WTC11 (cell line): ENCODE measurements around the gene BICC1. TPM values are rescaled to one million over a fixed set of nuclear protein-coding genes. Genes with fewer than 3 reads are reported as not detected.

Experiments
- ATAC-seq: fragments of 200-7000 bp; cut with Tn5 transposase; 2 replicates; pipeline ENCODE4 v1.10.0; 2021; ENCODE audit warnings: mild to moderate bottlenecking, moderate library complexity
- CTCF ChIA-PET: fragments of 300-600 bp; sonication (Branson Sonifier 250); formaldehyde crosslinking; loops from one replicate; lab custom pipeline; 2021; ENCODE audit warnings: antibody characterized with exemption; lab: Charles Lee
- POLR2A ChIA-PET: fragments of 350-600 bp; sonication (Branson Sonifier 250); formaldehyde crosslinking; loops from one replicate; lab custom pipeline; 2021; ENCODE audit warnings: antibody characterized with exemption; lab: Charles Lee
- DNase-seq: peaks from one replicate; pipeline ENCODE4 v3.0.0; 2021; ENCODE audit warnings: low spot score
- H3K27ac Mint-ChIP-seq: 2 replicates; pipeline ENCODE4 v1.8.0; 2021; ENCODE audit warnings: mixed read lengths
- H3K27me3 Mint-ChIP-seq: 2 replicates; pipeline ENCODE4 v1.8.0; 2021; ENCODE audit warnings: low read depth, mild to moderate bottlenecking, moderate library complexity, mixed read lengths
- H3K36me3 Mint-ChIP-seq: 2 replicates; pipeline ENCODE4 v1.8.0; 2021; ENCODE audit warnings: mixed read lengths
- H3K4me1 Mint-ChIP-seq: 2 replicates; pipeline ENCODE4 v1.8.0; 2022; ENCODE audit warnings: mixed read lengths
- H3K4me3 Mint-ChIP-seq: 2 replicates; pipeline ENCODE4 v1.8.0; 2021; ENCODE audit warnings: mild to moderate bottlenecking, moderate library complexity, mixed read lengths
- H3K9me3 Mint-ChIP-seq: 2 replicates; pipeline ENCODE4 v1.8.0; 2021; ENCODE audit warnings: mixed read lengths
- CREB1 ChIP-seq: sonication (generic); formaldehyde crosslinking; IDR thresholded peaks from 2 replicates; pipeline ENCODE4 v1.8.0; 2023; ENCODE audit warnings: mild to moderate bottlenecking, missing genetic modification reagents
- E2F5 ChIP-seq: sonication (generic); formaldehyde crosslinking; IDR thresholded peaks from 2 replicates; pipeline ENCODE4 v1.8.1; 2022; ENCODE audit warnings: mild to moderate bottlenecking, moderate library complexity, missing genetic modification reagents
- ELF4 ChIP-seq: sonication (generic); formaldehyde crosslinking; IDR thresholded peaks from 2 replicates; pipeline ENCODE4 v1.8.1; 2022; ENCODE audit warnings: low read depth, mild to moderate bottlenecking, moderate library complexity, missing genetic modification reagents
- ESRRA ChIP-seq: sonication (generic); formaldehyde crosslinking; IDR thresholded peaks from 2 replicates; pipeline ENCODE4 v1.8.1; 2022; ENCODE audit warnings: mild to moderate bottlenecking, missing genetic modification reagents, borderline replicate concordance
- FOXK1 ChIP-seq: sonication (generic); formaldehyde crosslinking; IDR thresholded peaks from 2 replicates; pipeline ENCODE4 v1.8.0; 2022; ENCODE audit warnings: mild to moderate bottlenecking, moderate library complexity, missing genetic modification reagents
- FOXP1 ChIP-seq: sonication (generic); formaldehyde crosslinking; IDR thresholded peaks from 2 replicates; pipeline ENCODE4 v1.8.0; 2022; ENCODE audit warnings: missing genetic modification reagents, mild to moderate bottlenecking, moderate library complexity, borderline replicate concordance
- MYBL2 ChIP-seq: sonication (generic); formaldehyde crosslinking; IDR thresholded peaks from 2 replicates; pipeline ENCODE4 v1.8.1; 2023; ENCODE audit warnings: mild to moderate bottlenecking, moderate library complexity, missing genetic modification reagents
- NFATC4 ChIP-seq: fragments of 250-450 bp; sonication (Bioruptor Pico); IDR thresholded peaks from 2 replicates; pipeline ENCODE4 v1.9.0; 2021; ENCODE audit warnings: mild to moderate bottlenecking
- NR2C2 ChIP-seq: sonication (generic); formaldehyde crosslinking; IDR thresholded peaks from 2 replicates; pipeline ENCODE4 v1.8.0; 2022; ENCODE audit warnings: mild to moderate bottlenecking, missing genetic modification reagents
- NR3C1 ChIP-seq: sonication (generic); formaldehyde crosslinking; conservative IDR thresholded peaks from 2 replicates; pipeline ENCODE4 v1.8.1; 2023; ENCODE audit warnings: low read depth, mild to moderate bottlenecking, missing genetic modification reagents
- OVOL2 ChIP-seq: fragments of 250-450 bp; sonication (Bioruptor Pico); IDR thresholded peaks from 2 replicates; pipeline ENCODE4 v1.9.0; 2021; ENCODE audit warnings: mild to moderate bottlenecking, borderline replicate concordance
- SMAD3 ChIP-seq: sonication (generic); formaldehyde crosslinking; IDR thresholded peaks from 2 replicates; pipeline ENCODE4 v1.8.0; 2022; ENCODE audit warnings: missing genetic modification reagents, mild to moderate bottlenecking, borderline replicate concordance
- SMAD4 ChIP-seq: sonication (generic); formaldehyde crosslinking; IDR thresholded peaks from 2 replicates; pipeline ENCODE4 v1.8.0; 2022; ENCODE audit warnings: mild to moderate bottlenecking, missing genetic modification reagents
- TCF7 ChIP-seq: sonication (generic); formaldehyde crosslinking; IDR thresholded peaks from 2 replicates; pipeline ENCODE4 v1.8.0; 2022; ENCODE audit warnings: mild to moderate bottlenecking, low read depth, missing genetic modification reagents, moderate library complexity
- TEAD1 ChIP-seq: sonication (generic); formaldehyde crosslinking; IDR thresholded peaks from 2 replicates; pipeline ENCODE4 v1.8.0; 2022; ENCODE audit warnings: mild to moderate bottlenecking, missing genetic modification reagents
- TEAD4 ChIP-seq: sonication (generic); formaldehyde crosslinking; IDR thresholded peaks from 2 replicates; pipeline ENCODE4 v1.8.0; 2022; ENCODE audit warnings: mild to moderate bottlenecking, missing genetic modification reagents
- ZNF121 ChIP-seq: sonication (generic); formaldehyde crosslinking; IDR thresholded peaks from 2 replicates; pipeline ENCODE4 v1.8.0; 2023; ENCODE audit warnings: missing genetic modification reagents
- ZNF423 ChIP-seq: fragments of 250-450 bp; sonication (Bioruptor Pico); IDR thresholded peaks from 2 replicates; pipeline ENCODE4 v2.1.2; 2022; ENCODE audit warnings: mild to moderate bottlenecking, moderate library complexity
- total RNA-seq: library from RNA; stranded (reverse); gene quantifications from 3 replicates; pipeline ENCODE4 v1.2.3, GENCODE V29; 2021
- TF ChIP-seq, protein P1 (sequence below): sonication (generic); formaldehyde crosslinking; IDR thresholded peaks from 2 replicates; pipeline ENCODE4 v1.8.0; 2022; ENCODE audit warnings: mild to moderate bottlenecking, missing genetic modification reagents
- TF ChIP-seq, protein P2 (sequence below): sonication (generic); formaldehyde crosslinking; IDR thresholded peaks from 2 replicates; pipeline ENCODE4 v1.8.0; 2022; ENCODE audit warnings: mild to moderate bottlenecking, missing genetic modification reagents

Gene BICC1
- total RNA-seq, 1 experiment from 2014 or later: 0.61 TPM

DNA sequence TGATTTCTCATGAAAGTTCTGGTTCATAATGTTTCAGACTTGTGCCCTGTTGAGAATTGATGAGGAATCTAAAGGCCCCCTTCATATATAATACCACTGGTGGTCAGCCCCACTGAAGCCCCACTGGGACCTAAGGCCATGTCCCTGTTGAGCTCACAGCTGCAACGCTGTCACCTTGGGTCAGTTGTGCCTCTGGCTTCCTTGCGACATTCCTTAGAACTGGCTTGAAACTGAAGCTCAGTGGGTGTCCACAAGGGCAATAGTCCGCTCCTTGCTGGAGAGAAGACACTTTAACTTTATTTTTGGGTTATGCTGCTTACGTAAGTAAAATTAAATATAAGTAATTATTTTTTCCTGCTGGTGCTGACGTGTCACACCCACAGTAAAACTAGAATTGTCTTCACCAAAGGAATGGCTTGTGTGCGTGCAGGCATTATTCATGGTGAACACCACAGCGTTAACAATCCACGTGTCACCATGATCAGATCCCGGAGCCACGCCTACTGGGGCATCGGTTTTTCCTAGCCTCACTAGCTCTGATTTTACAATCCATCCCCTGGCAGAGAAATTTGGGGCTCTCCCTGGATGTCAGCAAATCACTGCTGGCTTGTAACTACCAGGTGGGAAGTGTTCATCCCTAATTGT is 66.5 kb downstream of the BICC1 start:
- Mint-ChIP-seq H3K4me1 (peaks cover 11% of the 10 kb centered on the region), H3K27ac (no peak overlapping the region), H3K4me3 (no peak overlapping the region), H3K36me3 (peaks cover 11% of the 10 kb centered on the region), H3K9me3 (peaks cover 24% of the 10 kb centered on the region), H3K27me3 (no peaks in the 10 kb centered on the region; the same call in 1 of the 2 replicates)
- ATAC-seq (peak; percentile 71), DNase-seq (no peak)
- CTCF ChIA-PET: interaction anchor here (1.2 kb wide), 1 partner anchor 10 kb away, joined by 3 read pairs; no protein-coding TSS in a partner anchor
- TF ChIP-seq FOXP1: no peak
- TF ChIP-seq ZNF423 (CRISPR knock-in tag): no peak
- no peak for TF ChIP-seq SMAD3 (CRISPR knock-in tag)
- no peak for TF ChIP-seq CREB1 (CRISPR knock-in tag)
- no peak for TF ChIP-seq OVOL2 (CRISPR knock-in tag)
- no peak for TF ChIP-seq TCF7 (CRISPR knock-in tag)
- TF ChIP-seq, protein P1, sequence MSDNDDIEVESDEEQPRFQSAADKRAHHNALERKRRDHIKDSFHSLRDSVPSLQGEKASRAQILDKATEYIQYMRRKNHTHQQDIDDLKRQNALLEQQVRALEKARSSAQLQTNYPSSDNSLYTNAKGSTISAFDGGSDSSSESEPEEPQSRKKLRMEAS (CRISPR knock-in tag): no peak
- TF ChIP-seq MYBL2 (CRISPR knock-in tag): no peak
- TF ChIP-seq NFATC4 (CRISPR knock-in tag): no peak
- TF ChIP-seq FOXK1 (CRISPR knock-in tag): no peak
- TF ChIP-seq SMAD4 (CRISPR knock-in tag): no peak
- TF ChIP-seq ZNF121 (CRISPR knock-in tag): no peak
- TF ChIP-seq ELF4 (CRISPR knock-in tag): no peak
- TF ChIP-seq NR3C1 (CRISPR knock-in tag): no peak
- no peak for TF ChIP-seq TEAD1 (CRISPR knock-in tag)
- no peak for TF ChIP-seq E2F5
- POLR2A ChIA-PET: interaction anchor here (0.7 kb wide), 1 partner anchor 1127 kb away, joined by 3 read pairs; no protein-coding TSS in a partner anchor

DNA sequence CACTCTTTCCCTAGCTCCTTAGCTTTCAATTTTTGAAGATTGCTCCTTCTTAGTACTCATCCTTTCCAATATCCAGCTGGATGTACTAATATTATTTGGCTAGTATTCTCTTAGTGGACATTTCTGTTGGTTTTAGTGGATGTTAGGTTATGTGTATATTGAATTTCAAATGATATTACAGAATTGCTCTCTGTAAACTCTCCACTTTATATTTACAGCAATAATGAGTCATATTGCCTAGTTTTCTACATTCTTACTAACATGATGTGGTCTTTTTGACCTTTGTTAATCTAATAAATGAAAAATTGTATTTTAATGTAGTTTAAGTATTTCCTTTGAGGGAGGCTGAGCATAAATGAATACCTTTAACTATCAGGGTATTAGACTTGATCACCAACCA is 69.4 kb downstream of the BICC1 start:
- no peaks in the 10 kb centered on the region; the same call in 1 of the 2 replicates for H3K27me3 Mint-ChIP-seq
- CTCF ChIA-PET: no interaction called here
- H3K4me1 Mint-ChIP-seq: peaks cover 18% of the 10 kb centered on the region
- no peak overlapping the region for H3K4me3 Mint-ChIP-seq
- POLR2A ChIA-PET: no interaction called here
- no peak for TF ChIP-seq NFATC4 (CRISPR knock-in tag)
- no peak overlapping the region for H3K27ac Mint-ChIP-seq
- ATAC-seq (no peak), DNase-seq (no peak)
- H3K9me3 Mint-ChIP-seq: peaks cover 28% of the 10 kb centered on the region
- H3K36me3 Mint-ChIP-seq: peaks cover 14% of the 10 kb centered on the region

DNA sequence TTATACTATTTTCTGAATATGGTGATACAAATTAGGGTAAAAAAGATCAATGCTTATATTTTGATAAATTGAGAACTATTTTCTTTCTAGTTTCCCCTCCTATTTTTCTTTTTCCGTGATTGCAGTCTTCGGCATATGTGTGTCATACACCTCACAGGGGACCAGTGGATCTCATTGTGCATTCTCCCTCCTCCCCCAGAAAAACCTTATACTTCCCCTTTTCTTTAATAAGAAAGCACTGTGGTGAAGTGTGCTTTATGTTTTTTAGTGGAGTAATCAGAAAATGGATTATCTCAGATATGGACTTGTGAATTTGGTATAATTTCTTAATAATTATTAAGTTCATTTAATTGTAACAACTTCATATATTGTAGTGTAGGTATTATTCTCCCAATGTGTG is 72.8 kb downstream of the BICC1 start:
- H3K4me3 Mint-ChIP-seq: no peak overlapping the region
- ATAC-seq: no peak
- TF ChIP-seq TEAD4 (CRISPR knock-in tag) (no peak), ESRRA (CRISPR knock-in tag) (no peak), ELF4 (CRISPR knock-in tag) (no peak), NR3C1 (CRISPR knock-in tag) (no peak), NR2C2 (CRISPR knock-in tag) (no peak)
- TF ChIP-seq, protein P2, sequence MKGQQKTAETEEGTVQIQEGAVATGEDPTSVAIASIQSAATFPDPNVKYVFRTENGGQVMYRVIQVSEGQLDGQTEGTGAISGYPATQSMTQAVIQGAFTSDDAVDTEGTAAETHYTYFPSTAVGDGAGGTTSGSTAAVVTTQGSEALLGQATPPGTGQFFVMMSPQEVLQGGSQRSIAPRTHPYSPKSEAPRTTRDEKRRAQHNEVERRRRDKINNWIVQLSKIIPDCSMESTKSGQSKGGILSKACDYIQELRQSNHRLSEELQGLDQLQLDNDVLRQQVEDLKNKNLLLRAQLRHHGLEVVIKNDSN: no peak
- H3K36me3 Mint-ChIP-seq: peaks cover 14% of the 10 kb centered on the region
- H3K9me3 Mint-ChIP-seq: peaks cover 28% of the 10 kb centered on the region
- no peak for DNase-seq
- CTCF ChIA-PET: no interaction called here
- H3K4me1 Mint-ChIP-seq: peaks cover 7% of the 10 kb centered on the region
- POLR2A ChIA-PET: no interaction called here
- no peaks in the 10 kb centered on the region; the same call in 1 of the 2 replicates for H3K27me3 Mint-ChIP-seq
- no peak overlapping the region for H3K27ac Mint-ChIP-seq
